ENCODE measurements around the gene GRM1. TPM values are rescaled to one million over a fixed set of nuclear protein-coding genes. Genes with fewer than 3 reads are reported as not detected.

GRM1 gene
- polyA plus RNA-seq, 2 of the 4 experiments (the other 2 are of a cell fraction), result 0.04 TPM; not detected in 1

- ATAC-seq (no peak), DNase-seq (ENCODE audit: low read depth in 1 of 2, low spot score in 1 of 2) (no peak), FAIRE-seq (no peak)
- Histone ChIP-seq H3K9me3 (no peaks in the 10 kb centered on the region), H3K27ac (no peak overlapping the region), H3K4me2 (no peak overlapping the region), H3K4me1 (no peaks in the 10 kb centered on the region), H3K4me3 (no peak overlapping the region)
- ChIA-PET CTCF (no interaction called here), POLR2A (no interaction called here)
- 0% methylated on average over 1 of the region's 1 CpG for WGBS (ENCODE audit: missing lambda C conversion rate)
- TF ChIP-seq HEYL (CRISPR knock-in tag; IDR thresholded peaks at IDR 0.05) (no peak), E2F6 (IDR thresholded peaks at IDR 0.05; ENCODE audit: borderline replicate concordance, low read depth) (no peak), RNF2 (IDR thresholded peaks at IDR 0.05; ENCODE audit: borderline replicate concordance, low read depth) (no peak), ZSCAN20 (CRISPR knock-in tag; IDR thresholded peaks at IDR 0.05) (no peak), RAD21 (conservative IDR thresholded peaks at IDR 0.05 in 1 of 2, IDR thresholded peaks at IDR 0.05 in 1 of 2) (no peak), HOXB13 (CRISPR knock-in tag; IDR thresholded peaks at IDR 0.05; ENCODE audit: low read depth) (no peak), BHLHE40 (IDR thresholded peaks at IDR 0.05; ENCODE audit: low read depth, low read length) (no peak), ATOH8 (CRISPR knock-in tag; IDR thresholded peaks at IDR 0.05; ENCODE audit: low read depth) (no peak), EP300 (IDR thresholded peaks at IDR 0.05) (no peak), CBX2 (IDR thresholded peaks at IDR 0.05; ENCODE audit: borderline replicate concordance, low read depth) (no peak), JUN (IDR thresholded peaks at IDR 0.05) (no peak), TP53 (CRISPR knock-in tag; IDR thresholded peaks at IDR 0.05) (no peak), PHF8 (IDR thresholded peaks at IDR 0.05; ENCODE audit: borderline replicate concordance, low read depth) (no peak)
Measured at GRCh38 chr6:146169872-146170271, 141.0 kb downstream of the GRM1 start.

GRCh38 chr6:146177785-146178184 lies 148.9 kb downstream of the GRM1 start:
- Histone ChIP-seq H3K4me3 (no peak overlapping the region), H3K4me2 (no peak overlapping the region), H3K27ac (no peak overlapping the region), H3K9me3 (no peaks in the 10 kb centered on the region), H3K4me1 (no peaks in the 10 kb centered on the region)
- no peak for DNase-seq (ENCODE audit: low read depth in 1 of 2, low spot score in 1 of 2)
- FAIRE-seq, result no peak
- ChIA-PET CTCF (interaction anchor here (0.7 kb wide), 1 partner anchor 250 kb away, joined by 3 read pairs; no protein-coding TSS in a partner anchor), POLR2A (no interaction called here)
- ATAC-seq, result no peak
- 91% methylated on average over 1 of the region's 1 CpG for WGBS (ENCODE audit: missing lambda C conversion rate)
- TF ChIP-seq GATA3 (IDR thresholded peaks at IDR 0.05; ENCODE audit: borderline replicate concordance) (no peak), REST (IDR thresholded peaks at IDR 0.05) (no peak), RFX5 (IDR thresholded peaks at IDR 0.05) (no peak), MAFK (IDR thresholded peaks at IDR 0.05; ENCODE audit: partially characterized antibody) (no peak), CHD4 (IDR thresholded peaks at IDR 0.05; ENCODE audit: borderline replicate concordance) (no peak), ELK1 (IDR thresholded peaks at IDR 0.05; ENCODE audit: low read depth, low read length) (no peak)

Data from A549 (cell line).